NCI-H128 (cell line): ENCODE results near the gene EFNA5.

ENCODE experiments used
- DNase-seq: peaks from one replicate; lab custom pipeline; 2025; ENCODE audit not compliant: unreplicated experiment; lab: John Stamatoyannopoulos, UW

Gene EFNA5

DNA sequence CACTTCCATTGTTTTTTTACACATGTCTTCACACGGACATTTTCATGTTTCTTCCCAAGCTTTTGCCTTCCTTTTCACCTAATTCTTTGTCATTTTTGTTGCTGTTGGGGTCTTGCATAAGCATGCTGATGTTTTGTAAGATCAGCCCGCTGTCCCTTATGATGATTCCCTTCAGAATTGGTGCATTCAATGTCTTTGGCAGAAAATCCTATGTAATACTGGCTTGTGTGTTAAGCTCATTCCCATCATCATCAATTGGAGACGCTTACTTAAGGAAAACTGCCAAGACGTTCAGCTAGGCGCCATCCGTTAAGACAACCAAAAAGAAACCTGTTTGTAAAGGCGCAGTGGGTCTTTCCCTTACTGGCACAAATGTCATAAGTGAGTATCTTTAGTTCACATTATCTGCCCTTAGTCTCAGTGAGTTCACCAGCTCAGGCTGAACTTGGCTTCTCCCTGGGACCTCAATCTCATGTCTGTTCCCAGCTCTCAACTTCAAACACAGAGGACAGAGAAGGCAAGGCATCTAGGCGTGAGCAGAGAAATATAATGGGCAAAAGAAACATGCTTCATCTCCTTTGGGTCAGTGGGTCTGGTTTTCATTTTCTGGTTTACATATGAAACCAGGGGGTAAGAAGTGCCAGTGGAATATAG lies 97.9 kb downstream of the EFNA5 start:
- no peak for DNase-seq

- DNase-seq, result peak; percentile 63
These were observed 98.9 kb downstream of the EFNA5 start for GRCh38 chr5:107571621-107572536.

GRCh38 chr5:107570805-107571531 lies 99.8 kb downstream of the EFNA5 start:
- no peak for DNase-seq

DNA sequence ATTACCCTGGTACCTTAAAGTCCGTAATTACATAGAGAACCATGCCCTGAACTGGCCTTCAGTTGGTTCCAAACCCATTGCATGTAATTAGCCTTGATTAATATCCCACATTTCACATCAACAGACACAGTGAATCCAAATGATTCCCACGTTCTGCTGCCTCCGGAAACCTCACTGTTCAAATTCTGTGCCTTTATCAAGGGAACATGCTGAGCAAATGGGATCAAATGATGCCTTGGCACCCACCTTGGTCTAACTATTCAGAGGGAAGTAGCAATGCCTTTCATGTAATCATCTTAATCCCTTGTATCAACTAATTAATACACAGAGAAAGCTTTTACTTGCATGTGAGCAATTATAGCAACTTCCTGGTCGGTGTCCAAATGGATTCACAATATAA lies 100.6 kb downstream of the EFNA5 start:
- no peak for DNase-seq

GRCh38 chr5:107567901-107568671 lies 102.7 kb downstream of the EFNA5 start:
- DNase-seq, result no peak

DNA sequence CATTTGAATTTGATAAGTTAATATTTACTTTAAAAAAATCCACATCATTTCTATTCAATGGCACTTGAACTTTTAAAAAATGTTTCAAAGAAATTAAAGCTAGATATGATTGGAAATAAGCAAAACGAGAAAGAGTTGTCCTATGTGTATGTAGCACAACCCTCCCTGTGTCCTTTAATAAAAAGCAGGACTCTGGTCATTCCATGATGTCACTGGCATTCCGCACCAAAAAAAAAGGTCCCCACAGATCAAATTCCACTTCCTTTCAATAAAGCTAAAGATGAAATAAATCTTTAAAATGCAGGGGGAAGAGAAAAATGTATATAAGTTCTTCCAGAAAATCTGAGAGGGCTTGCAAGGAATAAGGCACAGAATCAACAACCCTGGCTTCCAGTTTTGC lies 103.8 kb downstream of the EFNA5 start:
- no peak for DNase-seq

- DNase-seq, result no peak
These were observed 104.7 kb downstream of the EFNA5 start for GRCh38 chr5:107565791-107566767.

GRCh38 chr5:107564931-107565372 lies 105.8 kb downstream of the EFNA5 start:
- no peak for DNase-seq

GRCh38 chr5:107563959-107564544 lies 106.7 kb downstream of the EFNA5 start:
- DNase-seq, result no peak

- DNase-seq, result no peak
These were observed 110.4 kb downstream of the EFNA5 start for GRCh38 chr5:107560377-107560776.

DNA sequence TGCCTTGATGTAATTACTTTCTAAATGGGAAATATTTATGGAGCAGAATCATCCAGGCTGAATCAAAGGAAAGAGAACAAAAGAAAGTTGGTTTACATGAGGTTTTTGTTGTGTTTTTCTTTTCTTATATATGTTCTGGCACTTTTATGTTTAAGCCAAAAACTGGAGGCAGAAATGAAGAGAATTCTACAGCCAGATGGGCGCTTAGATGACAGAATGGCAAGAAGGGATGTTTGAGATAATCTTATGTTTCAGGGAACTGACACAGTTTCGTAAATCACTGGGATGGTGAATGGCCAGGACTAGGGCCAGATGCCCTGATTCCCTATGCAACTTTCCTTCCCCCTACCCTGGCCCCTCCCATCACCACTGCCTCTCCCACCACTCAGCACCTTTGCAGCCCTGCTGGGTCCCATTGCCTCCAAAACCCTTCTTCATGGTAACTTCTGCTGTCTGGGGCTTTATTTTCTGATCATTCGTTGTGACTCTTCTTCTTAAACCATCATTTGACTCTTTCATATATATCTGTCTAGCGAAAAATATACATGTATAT lies 111.8 kb downstream of the EFNA5 start:
- DNase-seq, result no peak

GRCh38 chr5:107557051-107557658 lies 113.6 kb downstream of the EFNA5 start:
- DNase-seq, result no peak

- no peak for DNase-seq
These were observed 114.2 kb downstream of the EFNA5 start for GRCh38 chr5:107556575-107556974.

DNA sequence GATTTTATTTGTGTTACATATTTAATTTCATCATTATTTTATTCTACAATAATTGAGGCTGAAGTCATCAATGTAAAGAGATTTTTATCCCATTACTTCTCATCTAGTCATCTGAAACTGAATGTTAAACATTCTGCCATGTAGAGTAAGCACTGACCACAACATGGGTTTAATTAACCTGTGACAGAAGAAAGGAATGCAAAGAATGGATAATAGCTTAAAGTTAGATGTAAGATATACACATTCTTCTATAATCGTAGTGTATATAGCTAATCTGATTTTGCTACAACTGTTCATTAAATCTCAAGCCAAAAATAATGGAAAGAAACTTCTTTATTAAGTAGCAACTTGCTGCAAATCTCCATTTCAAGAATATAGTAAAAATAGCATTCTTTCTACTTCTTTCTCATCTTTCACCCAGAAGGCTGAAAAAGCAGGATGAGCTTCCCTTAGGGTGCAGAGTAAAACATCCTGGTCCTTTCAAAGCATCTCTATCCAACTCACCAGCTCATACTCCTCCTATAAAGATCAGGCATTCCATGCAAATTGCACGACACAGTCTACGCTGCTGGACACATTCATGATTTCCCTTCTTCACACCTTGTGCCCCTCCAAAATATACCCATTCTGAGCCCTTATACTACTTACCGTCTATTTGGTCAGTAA lies 115.2 kb downstream of the EFNA5 start:
- no peak for DNase-seq

- DNase-seq, result no peak
These were observed 115.8 kb downstream of the EFNA5 start for GRCh38 chr5:107554776-107555424.

- no peak for DNase-seq
These were observed 117.6 kb downstream of the EFNA5 start for GRCh38 chr5:107553117-107553555.

DNA sequence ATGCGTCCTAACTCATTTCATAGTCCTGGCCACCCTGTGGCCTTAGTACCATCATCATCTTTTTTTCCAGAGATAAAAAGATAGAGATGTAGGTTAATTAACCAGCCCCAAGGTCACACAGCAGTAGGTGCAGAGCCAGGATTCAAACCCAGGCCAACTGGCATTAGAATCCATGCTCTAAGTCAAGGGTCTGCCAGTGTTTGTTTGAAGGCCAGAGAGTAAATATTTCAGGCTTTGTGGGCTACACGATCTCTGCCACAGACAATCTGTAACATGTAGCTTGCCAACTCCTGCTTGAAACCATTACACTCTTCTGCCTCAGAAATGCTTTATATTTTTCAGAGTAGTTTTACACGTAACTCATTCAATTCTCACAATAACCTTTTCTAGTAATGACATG lies 119.6 kb downstream of the EFNA5 start:
- no peak for DNase-seq
